Epithelial cell of esophagus (primary cell): ENCODE measurements around the gene LSAMP.

ENCODE experiments used
- DNase-seq: peaks from one replicate; pipeline ENCODE4 v3.0.0; 2010; ENCODE audit warnings: low read depth
- H3K4me3 ChIP-seq: 2 replicates; pipeline ENCODE4 v1.5.1; 2011; ENCODE audit warnings: mild to moderate bottlenecking, low read length, control low read depth
- TF ChIP-seq, protein P1 (sequence below): IDR thresholded peaks from 2 replicates; pipeline ENCODE4 v1.5.1; 2011; ENCODE audit warnings: low read depth, mild to moderate bottlenecking, low read length, control low read depth, inconsistent platforms; ENCODE audit not compliant: insufficient read depth; ENCODE audit errors: missing control alignments

LSAMP gene

DNA sequence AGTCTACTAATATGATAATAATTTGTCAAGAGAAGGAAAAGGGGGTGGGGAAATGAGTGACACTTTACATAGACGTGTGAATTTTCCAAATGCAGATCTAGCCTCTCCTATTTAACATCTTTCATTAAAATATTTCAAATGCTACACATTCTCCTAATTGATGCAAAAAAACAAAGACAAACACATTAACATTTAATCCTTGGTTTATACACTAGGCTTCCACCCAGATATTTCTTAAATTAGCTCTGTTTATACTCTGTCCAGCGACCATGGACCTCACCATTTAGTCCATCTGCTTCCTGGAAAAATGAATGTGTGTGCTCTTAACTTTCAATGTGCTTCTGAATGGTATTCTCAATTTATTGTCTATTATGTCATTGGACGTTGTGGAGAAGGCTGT, 409.9 kb downstream of the LSAMP start:
- TF ChIP-seq, protein P1, sequence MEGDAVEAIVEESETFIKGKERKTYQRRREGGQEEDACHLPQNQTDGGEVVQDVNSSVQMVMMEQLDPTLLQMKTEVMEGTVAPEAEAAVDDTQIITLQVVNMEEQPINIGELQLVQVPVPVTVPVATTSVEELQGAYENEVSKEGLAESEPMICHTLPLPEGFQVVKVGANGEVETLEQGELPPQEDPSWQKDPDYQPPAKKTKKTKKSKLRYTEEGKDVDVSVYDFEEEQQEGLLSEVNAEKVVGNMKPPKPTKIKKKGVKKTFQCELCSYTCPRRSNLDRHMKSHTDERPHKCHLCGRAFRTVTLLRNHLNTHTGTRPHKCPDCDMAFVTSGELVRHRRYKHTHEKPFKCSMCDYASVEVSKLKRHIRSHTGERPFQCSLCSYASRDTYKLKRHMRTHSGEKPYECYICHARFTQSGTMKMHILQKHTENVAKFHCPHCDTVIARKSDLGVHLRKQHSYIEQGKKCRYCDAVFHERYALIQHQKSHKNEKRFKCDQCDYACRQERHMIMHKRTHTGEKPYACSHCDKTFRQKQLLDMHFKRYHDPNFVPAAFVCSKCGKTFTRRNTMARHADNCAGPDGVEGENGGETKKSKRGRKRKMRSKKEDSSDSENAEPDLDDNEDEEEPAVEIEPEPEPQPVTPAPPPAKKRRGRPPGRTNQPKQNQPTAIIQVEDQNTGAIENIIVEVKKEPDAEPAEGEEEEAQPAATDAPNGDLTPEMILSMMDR: no peak
- DNase-seq: no peak
- no peak overlapping the region for H3K4me3 ChIP-seq

DNA sequence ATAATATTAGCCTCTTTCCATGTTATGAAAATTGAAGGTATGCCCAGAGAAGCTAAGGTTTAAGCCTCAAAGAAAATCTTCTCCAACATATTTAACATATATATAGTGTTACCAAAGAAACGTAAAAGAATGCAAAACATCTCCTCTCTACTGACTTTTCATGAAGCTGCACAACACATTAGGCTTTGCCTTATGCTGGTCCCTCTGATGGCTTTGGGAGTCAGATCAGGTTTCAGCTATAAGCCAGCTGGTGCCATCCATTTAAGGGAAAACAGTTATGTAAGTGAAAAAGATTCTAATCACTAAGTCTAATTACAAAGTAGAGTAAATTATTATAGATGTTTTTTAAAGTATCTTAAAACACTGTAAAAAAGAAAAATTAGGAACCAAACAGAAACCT, 410.5 kb downstream of the LSAMP start:
- TF ChIP-seq, protein P1: no peak
- H3K4me3 ChIP-seq: no peak overlapping the region
- DNase-seq: no peak

GRCh38 chr3:116034086-116034485, 411.2 kb downstream of the LSAMP start:
- H3K4me3 ChIP-seq: no peak overlapping the region
- no peak for DNase-seq
- TF ChIP-seq, protein P1: no peak

DNA sequence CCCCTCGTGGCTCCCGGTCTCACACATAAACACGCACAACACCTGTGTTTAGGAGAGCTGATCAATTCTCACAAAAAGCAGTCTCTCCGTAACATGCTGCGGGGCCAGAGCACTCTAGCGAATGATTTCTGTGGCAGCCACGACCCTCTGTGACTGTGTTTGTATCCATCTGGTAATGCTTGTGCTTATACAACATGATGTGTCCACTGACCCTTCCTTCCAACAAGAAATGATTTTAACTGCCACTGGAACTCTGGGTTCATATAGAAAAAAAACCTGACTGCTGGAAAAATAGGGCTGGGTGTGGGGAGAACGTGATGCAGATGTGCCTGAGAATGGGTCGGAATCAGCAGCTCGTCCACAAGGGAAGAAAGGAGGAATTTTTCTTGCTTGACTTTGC, 411.8 kb downstream of the LSAMP start:
- H3K4me3 ChIP-seq: no peak overlapping the region
- no peak for DNase-seq
- TF ChIP-seq, protein P1: no peak

GRCh38 chr3:116032176-116032575, 413.1 kb downstream of the LSAMP start:
- TF ChIP-seq, protein P1: no peak
- no peak overlapping the region for H3K4me3 ChIP-seq
- no peak for DNase-seq

DNA sequence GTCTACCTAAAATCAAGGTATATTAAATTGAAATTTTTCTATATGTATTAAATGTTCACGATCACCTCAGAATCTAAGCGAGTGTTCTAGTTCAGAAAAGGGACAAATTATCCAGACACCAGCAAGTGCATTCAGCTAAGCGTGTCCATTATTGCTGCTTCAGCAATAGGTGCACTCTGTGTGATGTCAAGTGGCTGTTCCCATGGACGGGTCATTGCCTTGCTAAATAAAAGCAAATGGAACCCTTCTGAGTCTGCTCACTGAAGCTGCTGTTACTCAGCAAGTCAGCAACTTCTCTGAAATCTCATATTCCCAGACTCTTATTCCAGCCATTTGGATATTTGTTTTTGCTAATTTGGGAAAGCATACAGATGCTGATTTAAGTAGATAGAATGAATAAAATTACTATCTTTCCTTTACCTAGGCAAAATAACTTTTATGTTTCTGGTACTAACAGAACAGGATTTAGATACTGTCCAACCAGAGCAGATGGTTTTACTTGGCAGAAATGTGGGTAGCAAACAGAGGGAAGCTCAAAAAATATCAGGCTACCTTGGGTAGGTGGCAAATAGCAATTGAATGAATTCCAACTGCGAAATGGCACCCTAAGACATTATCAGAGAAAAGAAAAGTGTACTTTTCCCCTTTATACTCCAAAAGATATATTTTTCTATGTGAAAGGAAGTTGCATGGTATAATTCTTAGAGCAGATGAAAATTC, 415.0 kb downstream of the LSAMP start:
- H3K4me3 ChIP-seq: no peak overlapping the region
- no peak for DNase-seq
- TF ChIP-seq, protein P1: no peak

DNA sequence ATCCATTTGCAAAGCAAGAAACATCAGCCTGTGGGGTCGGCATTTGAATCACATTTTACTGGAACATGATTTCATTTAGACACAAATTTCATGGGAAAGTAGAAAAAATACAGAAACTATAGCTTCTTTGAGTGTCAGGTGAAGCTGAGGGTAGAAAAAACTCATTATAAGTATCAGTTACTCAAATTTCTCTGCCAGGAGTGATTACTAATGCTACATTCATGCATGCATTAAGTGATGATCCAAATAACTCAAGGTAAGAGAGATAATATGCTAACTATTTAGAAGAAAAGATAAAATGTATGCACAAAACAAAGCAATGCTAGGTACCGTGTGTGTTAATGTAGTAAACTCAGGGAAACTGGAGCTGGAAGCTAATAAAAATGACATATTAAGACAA, 416.0 kb downstream of the LSAMP start:
- peak; percentile 25 for DNase-seq
- H3K4me3 ChIP-seq: no peak overlapping the region
- TF ChIP-seq, protein P1: no peak
